Adrenal gland (tissue), 12 donors: ENCODE measurements around the gene LCN15. TPM values are rescaled to one million over a fixed set of nuclear protein-coding genes. Genes with fewer than 3 reads are reported as not detected.

ENCODE experiments used
- DNase-seq, 7 donors: peaks; one replicate each; pipeline ENCODE4 v3.0.0-alpha.2; 2019 to 2020
- H3K27ac ChIP-seq, 5 donors: fragments of 200-600 bp; sonication (generic) in 4 of 5; 1 replicate in 3 of 5; 2 replicates in 2 of 5; pipeline versions ENCODE4 v1.5.1 to v1.8.0; 2016 to 2020; ENCODE audit warnings: mild to moderate bottlenecking in 1 of 5
- H3K27me3 ChIP-seq: fragments of 200-600 bp; 2 replicates; pipeline ENCODE4 v1.8.0; 2021
- H3K36me3 ChIP-seq, 2 donors: fragments of 200-600 bp; replicated peaks in 1 of 2; 1 replicate in 1 of 2; 2 replicates in 1 of 2; pipeline versions ENCODE4 v1.5.1 to v1.8.0; 2018 to 2022
- H3K4me1 ChIP-seq, 2 donors: fragments of 200-600 bp; replicated peaks in 1 of 2; 1 replicate in 1 of 2; 2 replicates in 1 of 2; pipeline versions ENCODE4 v1.5.1 to v1.8.0; 2018 to 2021
- H3K4me3 ChIP-seq, 4 donors: fragments of 200-600 bp; sonication (generic) in 3 of 4; one replicate each; pipeline ENCODE4 v1.5.1; 2016 to 2018
- H3K9me3 ChIP-seq, 3 donors: fragments of 200-600 bp; sonication (generic) in 1 of 3; replicated peaks in 1 of 3; 1 replicate in 2 of 3; 2 replicates in 1 of 3; pipeline versions ENCODE4 v1.5.1 to v1.8.0; 2016 to 2021
- CTCF ChIP-seq, 6 experiments: fragments of 450-650 bp in 4 of 6; fragments of 200-600 bp in 2 of 6; sonication (generic) in 1 of 6; IDR thresholded peaks; 1 replicate in 5 of 6; 2 replicates in 1 of 6; pipeline versions ENCODE4 v1.5.1 to v1.8.0; 2016 to 2021; ENCODE audit warnings: antibody characterized with exemption in 6 of 6, mild to moderate bottlenecking in 2 of 6, moderate library complexity in 1 of 6
- POLR2A ChIP-seq, 2 donors: fragments of 450-650 bp; IDR thresholded peaks; one replicate each; pipeline ENCODE4 v1.6.1; 2017; ENCODE audit warnings: antibody characterized with exemption in 2 of 2, mild to moderate bottlenecking in 2 of 2, moderate library complexity in 1 of 2
- WGBS, 4 donors: extraction: QIAGEN DNeasy Blood & Tissue Kit in 2 of 4; methylation state at CpG; one replicate each; pipeline versions ENCODE4 v1.1.5 to v1.1.7; 2013 to 2017; 5-methylcytosine and 5-hydroxymethylcytosine counted together
- intact Hi-C, 2 donors: fragments of 100-400 bp; cut with DNase I; formaldehyde crosslinking; loops; one replicate each; pipeline versions ENCODE4 v1.14.1 to v1.15.0; 2022 to 2023
- polyA plus RNA-seq, 3 donors: library from polyadenylated mRNA; stranded (reverse); fragments of 200-250 nt in 2 of 3; fragments of 350-450 nt in 1 of 3; fragmentation: Illumina TruSeq in 1 of 3; extraction: RNeasy Lipid Tissue Mini Kit (QIAGEN cat#74804) in 1 of 3; gene quantifications; one replicate each; pipeline ENCODE4 v1.2.3, GENCODE V29; 2013 to 2014
- total RNA-seq, 9 donors: library from RNA; depleted of rRNA in 4 of 9; stranded (reverse); fragments of >200 nt in 4 of 9; fragments of 120-200 nt in 1 of 9; fragmentation: NEBNext Ultra II Directional in 1 of 9; extraction: Animal tissue kit (Norgen Biotek cat#: 25700) in 1 of 9; gene quantifications; one replicate each; pipeline versions ENCODE4 v1.1.0 to v1.2.4, GENCODE V29; 2013 to 2023
- donor health status: healthy with polysubstance abuse.
- donor health status: Bipolar disorder and iron deficiency.
- donor health status: DM: yes; HTN: yes; CAD: no.
- donor health status: DM: no; HTN: no; CAD: no.
- donor health status: DM: no; HTN: no; CAD: no.
- donor health status: DM: yes; HTN: yes; CAD: no.

The LCN15 gene
- total and polyA plus RNA-seq, 12 donors = not detected

- intact Hi-C loops = no loop called here
Measured at GRCh38 chr9:136777359-136777758, 13.0 kb upstream of the LCN15 start.

GRCh38 chr9:136776947-136777346, 12.6 kb upstream of the LCN15 start:
- no peaks in the 10 kb centered on the region for H3K4me1 ChIP-seq
- no peak overlapping the region for H3K4me3 ChIP-seq
- no peaks in the 10 kb centered on the region for H3K9me3 ChIP-seq
- DNase-seq = no peak
- H3K27me3 ChIP-seq = no peaks in the 10 kb centered on the region
- intact Hi-C loops = no loop called here
- no peaks in the 10 kb centered on the region for H3K36me3 ChIP-seq
- TF ChIP-seq CTCF (IDR thresholded peaks at IDR 0.05) (no peak), POLR2A (IDR thresholded peaks at IDR 0.05) (no peak)
- no peak overlapping the region for H3K27ac ChIP-seq
- 54 to 67% (median 66%) methylated on average over 7 of the region's 7 CpGs for WGBS, 4 donors

More at GRCh38 chr9:136777359-136777758, 13.0 kb upstream of the LCN15 start:
- H3K9me3 ChIP-seq = no peaks in the 10 kb centered on the region
- H3K27me3 ChIP-seq = no peaks in the 10 kb centered on the region
- H3K4me3 ChIP-seq = no peak overlapping the region
- H3K27ac ChIP-seq = no peak overlapping the region
- DNase-seq = no peak
- WGBS, 4 donors = 62 to 73% (median 70%) methylated on average over 14 of the region's 14 CpGs
- TF ChIP-seq CTCF (IDR thresholded peaks at IDR 0.05) (no peak), POLR2A (IDR thresholded peaks at IDR 0.05) (no peak)
- H3K36me3 ChIP-seq = no peaks in the 10 kb centered on the region
- no peaks in the 10 kb centered on the region for H3K4me1 ChIP-seq

- no peak for DNase-seq
- no peak overlapping the region for H3K4me3 ChIP-seq
- H3K9me3 ChIP-seq = no peaks in the 10 kb centered on the region
- no peak for TF ChIP-seq CTCF (IDR thresholded peaks at IDR 0.05)
- no peak for TF ChIP-seq POLR2A (IDR thresholded peaks at IDR 0.05)
- no peaks in the 10 kb centered on the region for H3K4me1 ChIP-seq
- intact Hi-C loops = no loop called here
- no peaks in the 10 kb centered on the region for H3K36me3 ChIP-seq
- WGBS, 4 donors = 71 to 94% (median 87%) methylated on average over 6 of the region's 6 CpGs
- H3K27me3 ChIP-seq = no peaks in the 10 kb centered on the region
- H3K27ac ChIP-seq = no peak overlapping the region
Measured at GRCh38 chr9:136775191-136775590, 10.9 kb upstream of the LCN15 start.

- H3K4me1 ChIP-seq = no peaks in the 10 kb centered on the region
- intact Hi-C loops = no loop called here
- H3K27me3 ChIP-seq = no peaks in the 10 kb centered on the region
- no peaks in the 10 kb centered on the region for H3K36me3 ChIP-seq
- TF ChIP-seq POLR2A (IDR thresholded peaks at IDR 0.05) (no peak), CTCF (IDR thresholded peaks at IDR 0.05) (no peak)
- WGBS, 4 donors = 86 to 95% (median 92%) methylated on average over 10 to 12 of the region's 12 CpGs
- no peak overlapping the region for H3K27ac ChIP-seq
- no peak for DNase-seq
- no peaks in the 10 kb centered on the region for H3K9me3 ChIP-seq
- no peak overlapping the region for H3K4me3 ChIP-seq
Measured at GRCh38 chr9:136774416-136775045, 10.2 kb upstream of the LCN15 start.
